GM12892 (cell line): ENCODE data around the gene QPCT.

Experiments used
- POLR2A ChIP-seq: IDR thresholded peaks from 2 replicates; pipeline ENCODE4 v1.6.1; 2011; ENCODE audit warnings: low read depth, low read length, control low read depth
- POLR2AphosphoS5 ChIP-seq: IDR thresholded peaks from 2 replicates; pipeline ENCODE4 v1.6.1; 2011; ENCODE audit warnings: low read depth, low read length, control low read depth
- TAF1 ChIP-seq: IDR thresholded peaks from 2 replicates; pipeline ENCODE4 v1.6.1; 2011; ENCODE audit warnings: low read depth, mild to moderate bottlenecking, control low read depth, low read length, borderline replicate concordance

DNA sequence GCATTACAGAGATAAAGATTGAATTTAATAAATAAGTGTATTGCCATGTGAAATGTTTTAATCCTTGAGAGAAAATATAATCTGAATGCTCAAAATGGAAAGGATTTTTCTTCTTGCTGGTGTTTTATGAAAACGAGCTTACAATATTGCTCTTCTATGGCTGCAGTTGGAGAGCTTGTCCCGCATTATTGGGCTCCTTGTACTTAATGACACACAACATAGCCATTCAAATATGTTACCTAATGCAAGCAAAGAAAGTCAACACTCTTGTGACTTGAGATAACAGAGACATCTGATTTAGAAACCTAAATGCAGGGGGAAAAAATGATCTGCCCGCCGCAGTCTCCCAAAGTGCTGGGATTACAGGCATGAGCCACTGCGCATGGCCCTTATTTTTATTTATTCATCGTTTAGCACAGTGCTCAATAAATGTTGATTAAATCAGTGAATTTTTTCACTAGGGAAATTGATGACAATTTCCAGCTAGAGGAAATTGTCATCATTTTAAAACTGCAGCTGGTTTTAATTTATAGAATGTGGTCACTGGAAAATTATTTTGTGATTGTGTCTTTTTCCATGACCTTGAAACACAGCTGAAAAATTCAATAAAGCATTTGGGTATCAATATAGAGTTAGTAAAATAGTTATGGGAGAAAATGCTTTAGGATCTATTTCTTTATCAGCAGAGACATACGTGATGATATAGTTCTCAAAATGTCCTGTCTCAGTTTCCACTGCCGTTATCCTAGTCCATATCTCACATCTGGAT is 17.4 kb upstream of the QPCT start:
- TF ChIP-seq POLR2A: no peak
- TF ChIP-seq POLR2AphosphoS5: no peak
- no peak for TF ChIP-seq TAF1
